GOT3 (cell line): Measurements from ENCODE around the gene TMEM218.
A peak's percentile ranks its signal among the peaks of the same experiment; 100 is the strongest.

Experiments
- DNase-seq: peaks from one replicate; lab custom pipeline; 2025; ENCODE audit warnings: mixed read lengths; lab: John Stamatoyannopoulos, UW

The TMEM218 gene

GRCh38 chr11:125111343-125112207 is at the start of gene TMEM218:
TMEM218 (minus strand) TSS chr11:125111626; CDS start chr11:125102241, 9,385 bp downstream.
- peak; percentile 87 for DNase-seq

GRCh38 chr11:125157953-125158680 is 46.7 kb upstream of the TMEM218 start:
- DNase-seq, result no peak

- DNase-seq, result no peak
Observed at GRCh38 chr11:125157118-125157733, 45.8 kb upstream of the TMEM218 start.

- DNase-seq, result no peak
Observed at GRCh38 chr11:125156346-125157117, 45.1 kb upstream of the TMEM218 start.

GRCh38 chr11:125155767-125156166 is 44.3 kb upstream of the TMEM218 start:
- no peak for DNase-seq

- DNase-seq, result no peak
Observed at GRCh38 chr11:125155100-125155444, 43.6 kb upstream of the TMEM218 start.

- no peak for DNase-seq
Observed at GRCh38 chr11:125154378-125155099, 43.1 kb upstream of the TMEM218 start.

GRCh38 chr11:125153837-125154236 is 42.4 kb upstream of the TMEM218 start:
- DNase-seq, result no peak

GRCh38 chr11:125148743-125149142 is 37.3 kb upstream of the TMEM218 start:
- no peak for DNase-seq

GRCh38 chr11:125148011-125148410 is 36.6 kb upstream of the TMEM218 start:
- DNase-seq, result no peak

GRCh38 chr11:125147280-125147679 is 35.9 kb upstream of the TMEM218 start:
- DNase-seq, result no peak

- no peak for DNase-seq
Observed at GRCh38 chr11:125146232-125146631, 34.8 kb upstream of the TMEM218 start.

- no peak for DNase-seq
Observed at GRCh38 chr11:125141686-125142535, 30.5 kb upstream of the TMEM218 start.

GRCh38 chr11:125141178-125141577 is 29.8 kb upstream of the TMEM218 start:
- no peak for DNase-seq

GRCh38 chr11:125140233-125140632 is 28.8 kb upstream of the TMEM218 start:
- no peak for DNase-seq

- no peak for DNase-seq
Observed at GRCh38 chr11:125139778-125140177, 28.4 kb upstream of the TMEM218 start.

GRCh38 chr11:125138966-125139365 is 27.5 kb upstream of the TMEM218 start:
- no peak for DNase-seq

GRCh38 chr11:125136001-125136400 is 24.6 kb upstream of the TMEM218 start:
- no peak for DNase-seq

- no peak for DNase-seq
Observed at GRCh38 chr11:125132596-125132995, 21.2 kb upstream of the TMEM218 start.

- DNase-seq, result no peak
Observed at GRCh38 chr11:125132071-125132470, 20.6 kb upstream of the TMEM218 start.
